GM12878 (cell line): ENCODE measurements around the gene GAL3ST2. TPM values are rescaled to one million over a fixed set of nuclear protein-coding genes. Genes with fewer than 3 reads are reported as not detected.
"Not testable (repeated sequence)": the region's sequence is repeated elsewhere in the genome, so short reads cannot be mapped to it uniquely, and the experiment has no call there.

Experiments used
- ATAC-seq: fragments of 200-7000 bp; cut with Tn5 transposase; 3 replicates; pipeline ENCODE4 v1.9.1; 2020; ENCODE audit warnings: mild to moderate bottlenecking, moderate library complexity
- BruUV-seq: library from RNA; stranded (reverse); fragments of 400-500 nt; replicated peaks from 2 replicates; lab custom pipeline; 2021; lab: Mats Ljungman, UMichigan
- CTCF ChIA-PET: fragments of 300-600 bp; sonication (Branson Sonifier 250); formaldehyde crosslinking; extraction: SDS; loops from one replicate; lab custom pipeline; 2021; ENCODE audit warnings: inconsistent platforms; lab: Yijun Ruan, JAX
- POLR2A ChIA-PET: fragments of 350-600 bp; formaldehyde crosslinking; extraction: SDS; loops from one replicate; lab custom pipeline; 2021; ENCODE audit warnings: inconsistent platforms; lab: Charles Lee
- RAD21 ChIA-PET: fragments of 300-600 bp; sonication (Branson Sonifier 250); formaldehyde crosslinking; loops from one replicate; lab custom pipeline; 2023; ENCODE audit warnings: antibody characterized with exemption; ENCODE audit not compliant: unreplicated experiment; lab: Charles Lee
- SMC1A ChIA-PET: fragments of 300-600 bp; sonication (Branson Sonifier 250); formaldehyde crosslinking; loops from one replicate; lab custom pipeline; 2023; ENCODE audit not compliant: unreplicated experiment, uncharacterized antibody; lab: Charles Lee
- DNase-seq: peaks from one replicate; pipeline ENCODE4 v3.0.0-alpha.2; 2011; ENCODE audit warnings: low read depth, low spot score
- FAIRE-seq: peaks from 3 replicates; lab custom pipeline; 2011; peaks lifted over from hg19 to GRCh38; lab: Jason Lieb, UNC
- H2AFZ ChIP-seq: 2 replicates; pipeline ENCODE4 v1.6.0; 2011; ENCODE audit warnings: low read depth, low read length, control low read depth; ENCODE audit not compliant: control insufficient read depth
- H3K27ac ChIP-seq: 2 replicates; pipeline ENCODE4 v1.5.1; 2011; ENCODE audit warnings: control low read depth; ENCODE audit not compliant: control insufficient read depth, insufficient read depth
- H3K27me3 ChIP-seq, 2 experiments: replicated peaks in 1 of 2; 2 replicates each; pipeline versions ENCODE4 v1.6.0 to v1.6.1; 2011; ENCODE audit warnings: low read length in 1 of 2; ENCODE audit not compliant: control insufficient read depth in 2 of 2, insufficient read depth in 2 of 2
- H3K36me3 ChIP-seq, 2 experiments: 2 replicates each; pipeline ENCODE4 v1.5.1; 2011; ENCODE audit warnings: low read length in 1 of 2; ENCODE audit not compliant: control insufficient read depth in 2 of 2, insufficient read depth in 2 of 2
- H3K4me1 ChIP-seq: 2 replicates; pipeline ENCODE4 v1.6.1; 2011; ENCODE audit warnings: mild to moderate bottlenecking, low read length, moderate library complexity, mixed read lengths; ENCODE audit not compliant: control insufficient read depth, insufficient read depth
- H3K4me2 ChIP-seq: 2 replicates; pipeline ENCODE4 v1.6.0; 2011; ENCODE audit warnings: control low read depth; ENCODE audit not compliant: control insufficient read depth, insufficient read depth
- H3K4me3 ChIP-seq: fragments of 200-600 bp; sonication (generic); 2 replicates; pipeline ENCODE4 v1.5.1; 2016
- H3K79me2 ChIP-seq: 2 replicates; pipeline ENCODE4 v1.6.0; 2011; ENCODE audit warnings: low read length; ENCODE audit not compliant: control insufficient read depth, insufficient read depth
- H3K9ac ChIP-seq: 2 replicates; pipeline ENCODE4 v1.8.0; 2011; ENCODE audit warnings: low read length, control low read depth, mixed read lengths; ENCODE audit not compliant: control insufficient read depth, insufficient read depth
- H3K9me3 ChIP-seq: replicated peaks from 3 replicates; pipeline ENCODE4 v1.5.1; 2011; ENCODE audit warnings: mild to moderate bottlenecking, low read length; ENCODE audit not compliant: control insufficient read depth, insufficient read depth
- H4K20me1 ChIP-seq: 2 replicates; pipeline ENCODE4 v1.6.0; 2011; ENCODE audit not compliant: control insufficient read depth, insufficient read depth
- WGBS: methylation state at CpG from one replicate; pipeline ENCODE4 v1.1.6; 2016; ENCODE audit warnings: low lambda C conversion rate; ENCODE audit not compliant: insufficient replicate concordance, insufficient coverage; ENCODE audit errors: missing lambda C conversion rate; 5-methylcytosine and 5-hydroxymethylcytosine counted together
- in situ Hi-C: fragments of 300-500 bp; cut with MboI; formaldehyde crosslinking; loops from 9 replicates; pipeline ENCODE4 v1.14.3; 2018; ENCODE audit warnings: mixed read lengths
- intact Hi-C: fragments of 100-400 bp; cut with micrococcal nuclease; formaldehyde crosslinking; loops from one replicate; pipeline ENCODE4 v1.14.2; 2022; ENCODE audit not compliant: unreplicated experiment
- polyA plus RNA-seq, 11 experiments: library from polyadenylated mRNA; depleted of rRNA in 4 of 11; unstranded in 6 of 11; stranded (reverse) in 5 of 11; fragments of >200 nt; fragmentation: Nextera tagmentation in 4 of 11; fragmentation: Illumina TruSeq in 1 of 11; extraction: Ambion mirVana in 4 of 11; extraction: Trizol in 1 of 11; gene quantifications; 1 replicate in 1 of 11; 2 replicates in 10 of 11; pipeline versions ENCODE4 v1.2.1 to v1.2.3, GENCODE V29; 2011 to 2016; ENCODE audit warnings: inconsistent platforms in 2 of 11, missing spikeins in 2 of 11, low read depth in 1 of 11
- total RNA-seq, 4 experiments: library from RNA; depleted of rRNA in 3 of 4; stranded (reverse); fragments of >200 nt in 3 of 4; fragmentation: Illumina TruSeq in 1 of 4; extraction: Trizol in 1 of 4; gene quantifications; 2 replicates each; pipeline versions ENCODE4 v1.2.1 to v1.2.3, GENCODE V29; 2013 to 2021
- TF ChIP-seq, protein P1 (sequence below): fragments of 150-350 bp; IDR thresholded peaks from 2 replicates; pipeline ENCODE4 v1.6.1; 2016; ENCODE audit warnings: low read depth, low read length

The GAL3ST2 gene
- total and polyA plus RNA-seq, 10 of the 15 experiments (the other 5 are each of a cell fraction or from before 2014, with no cell fraction given), result 0.09 to 0.36 (median 0.11) TPM; not detected in 7

DNA sequence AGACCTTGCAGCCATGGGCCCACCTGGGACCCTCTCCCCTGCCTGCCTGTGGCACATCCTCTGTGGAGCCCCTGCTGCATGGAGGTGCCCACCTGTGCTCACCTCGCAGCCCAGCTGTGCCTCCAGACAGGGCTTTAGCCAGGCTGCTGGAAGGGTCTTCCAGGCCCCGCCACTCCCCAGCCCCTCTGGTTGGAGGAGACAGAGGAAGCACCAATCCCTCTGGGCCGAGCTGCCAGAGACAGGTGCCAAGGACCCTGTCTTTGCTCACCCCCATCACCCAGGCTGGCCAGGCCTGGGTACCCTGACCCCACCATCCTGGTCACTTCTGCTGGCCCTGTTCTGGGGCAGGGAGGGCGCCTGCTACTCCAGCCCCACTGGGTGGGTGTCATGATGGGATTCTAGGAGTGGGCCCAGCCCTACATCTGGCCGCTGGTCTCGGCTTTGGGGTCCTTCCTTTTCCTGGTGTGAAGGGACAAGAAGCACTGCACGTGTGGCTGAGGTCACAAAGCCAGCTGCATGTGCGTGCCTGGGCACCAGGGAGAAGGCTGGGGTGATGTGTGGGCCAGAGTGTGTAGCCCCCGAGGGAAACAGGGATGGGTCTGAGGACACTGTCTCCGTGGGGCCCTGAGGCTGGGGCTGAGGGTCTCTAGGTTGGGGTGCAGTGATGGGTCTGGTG lies 23.0 kb downstream of the GAL3ST2 start (continued):
- TF ChIP-seq, protein P1, sequence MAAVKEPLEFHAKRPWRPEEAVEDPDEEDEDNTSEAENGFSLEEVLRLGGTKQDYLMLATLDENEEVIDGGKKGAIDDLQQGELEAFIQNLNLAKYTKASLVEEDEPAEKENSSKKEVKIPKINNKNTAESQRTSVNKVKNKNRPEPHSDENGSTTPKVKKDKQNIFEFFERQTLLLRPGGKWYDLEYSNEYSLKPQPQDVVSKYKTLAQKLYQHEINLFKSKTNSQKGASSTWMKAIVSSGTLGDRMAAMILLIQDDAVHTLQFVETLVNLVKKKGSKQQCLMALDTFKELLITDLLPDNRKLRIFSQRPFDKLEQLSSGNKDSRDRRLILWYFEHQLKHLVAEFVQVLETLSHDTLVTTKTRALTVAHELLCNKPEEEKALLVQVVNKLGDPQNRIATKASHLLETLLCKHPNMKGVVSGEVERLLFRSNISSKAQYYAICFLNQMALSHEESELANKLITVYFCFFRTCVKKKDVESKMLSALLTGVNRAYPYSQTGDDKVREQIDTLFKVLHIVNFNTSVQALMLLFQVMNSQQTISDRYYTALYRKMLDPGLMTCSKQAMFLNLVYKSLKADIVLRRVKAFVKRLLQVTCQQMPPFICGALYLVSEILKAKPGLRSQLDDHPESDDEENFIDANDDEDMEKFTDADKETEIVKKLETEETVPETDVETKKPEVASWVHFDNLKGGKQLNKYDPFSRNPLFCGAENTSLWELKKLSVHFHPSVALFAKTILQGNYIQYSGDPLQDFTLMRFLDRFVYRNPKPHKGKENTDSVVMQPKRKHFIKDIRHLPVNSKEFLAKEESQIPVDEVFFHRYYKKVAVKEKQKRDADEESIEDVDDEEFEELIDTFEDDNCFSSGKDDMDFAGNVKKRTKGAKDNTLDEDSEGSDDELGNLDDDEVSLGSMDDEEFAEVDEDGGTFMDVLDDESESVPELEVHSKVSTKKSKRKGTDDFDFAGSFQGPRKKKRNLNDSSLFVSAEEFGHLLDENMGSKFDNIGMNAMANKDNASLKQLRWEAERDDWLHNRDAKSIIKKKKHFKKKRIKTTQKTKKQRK, result no peak

DNA sequence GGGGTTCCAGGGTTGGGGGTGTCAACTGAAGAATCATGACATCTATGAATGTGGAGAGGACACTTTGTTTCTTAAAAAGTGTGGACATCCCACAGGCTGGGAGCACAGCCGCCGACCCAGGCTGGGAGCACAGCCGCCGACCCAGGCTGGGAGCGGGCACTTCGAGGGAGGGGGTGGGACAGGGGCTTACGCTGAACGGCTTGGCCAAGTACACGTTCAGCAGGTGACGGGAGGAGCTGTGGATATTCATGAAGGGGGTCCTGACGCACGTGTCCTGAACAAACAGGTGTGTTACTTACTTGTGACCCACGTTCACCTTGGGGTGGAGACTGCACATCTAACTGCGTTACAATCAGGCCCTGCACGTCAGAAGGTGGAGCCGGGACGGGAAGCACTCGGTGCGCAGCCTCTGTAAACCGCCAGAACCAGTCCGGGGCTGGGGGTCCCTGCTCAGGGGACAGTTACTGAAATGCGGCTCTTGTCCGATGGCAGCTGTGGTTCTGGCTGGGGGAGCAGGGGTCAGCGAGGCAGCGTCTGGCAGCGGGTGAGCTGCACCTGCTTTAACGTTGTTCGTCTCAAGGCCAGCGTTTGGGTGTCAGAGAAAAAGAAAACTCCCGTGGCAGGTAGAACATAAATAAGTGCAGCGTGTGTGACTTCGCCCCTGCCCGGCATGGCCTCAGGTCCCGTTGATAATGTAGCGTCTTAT lies 23.7 kb downstream of the GAL3ST2 start:
- FAIRE-seq, H3K36me3 ChIP-seq, H3K9ac ChIP-seq, DNase-seq, BruUV-seq, H3K27me3 ChIP-seq, SMC1A ChIA-PET, H3K4me2 ChIP-seq, ATAC-seq, POLR2A ChIA-PET, in situ Hi-C loops, H3K4me3 ChIP-seq, H3K79me2 ChIP-seq, RAD21 ChIA-PET, CTCF ChIA-PET, H3K27ac ChIP-seq, H4K20me1 ChIP-seq, H2AFZ ChIP-seq, H3K9me3 ChIP-seq: not testable (repeated sequence)
- intact Hi-C loops, result loop anchor here (5.0 kb wide), 1 partner anchor 42 kb away; no protein-coding TSS in a partner anchor
- WGBS, result 72% methylated on average over 35 of the region's 35 CpGs
- H3K4me1 ChIP-seq, result peaks cover 14% of the 10 kb centered on the region
